Calu3 (cell line): ENCODE measurements around the gene RRAS2. TPM values are rescaled to one million over a fixed set of nuclear protein-coding genes. Genes with fewer than 3 reads are reported as not detected.

Source experiments
- BruUV-seq: library from RNA; stranded (reverse); fragments of 400-500 nt; replicated peaks from 2 replicates; lab custom pipeline; 2021; lab: Mats Ljungman, UMichigan
- CTCF ChIA-PET: fragments of 300-600 bp; sonication (Branson Sonifier 250); formaldehyde crosslinking; loops from one replicate; lab custom pipeline; 2022; ENCODE audit warnings: antibody characterized with exemption; lab: Charles Lee
- DNase-seq: peaks from one replicate; pipeline ENCODE4 v3.0.0; 2022
- H3K27ac Mint-ChIP-seq: one replicate; pipeline ENCODE4 v1.8.0; 2022; ENCODE audit warnings: mixed read lengths; ENCODE audit not compliant: unreplicated experiment
- H3K27me3 Mint-ChIP-seq: one replicate; pipeline ENCODE4 v1.8.0; 2022; ENCODE audit warnings: mixed read lengths; ENCODE audit not compliant: unreplicated experiment
- H3K36me3 Mint-ChIP-seq: one replicate; pipeline ENCODE4 v1.8.0; 2022; ENCODE audit warnings: mild to moderate bottlenecking, moderate library complexity, mixed read lengths; ENCODE audit not compliant: insufficient read depth, unreplicated experiment
- H3K4me1 Mint-ChIP-seq: one replicate; pipeline ENCODE4 v1.8.0; 2022; ENCODE audit warnings: mild to moderate bottlenecking, low read depth, mixed read lengths; ENCODE audit not compliant: unreplicated experiment
- H3K4me3 Mint-ChIP-seq: one replicate; pipeline ENCODE4 v1.8.0; 2022; ENCODE audit warnings: mild to moderate bottlenecking, low read depth, moderate library complexity, mixed read lengths; ENCODE audit not compliant: unreplicated experiment
- H3K9me3 Mint-ChIP-seq: one replicate; pipeline ENCODE4 v1.8.0; 2022; ENCODE audit warnings: low read depth, mixed read lengths; ENCODE audit not compliant: unreplicated experiment
- intact Hi-C: fragments of 100-400 bp; cut with micrococcal nuclease; formaldehyde crosslinking; loops from one replicate; pipeline ENCODE4 v1.10.0; 2022; ENCODE audit not compliant: unreplicated experiment
- total RNA-seq: library from RNA; stranded (reverse); gene quantifications from 2 replicates; pipeline ENCODE4 v1.2.3, GENCODE V29; 2022
- TF ChIP-seq, protein P1 (sequence below): fragments of 200-600 bp; IDR thresholded peaks from one replicate; pipeline ENCODE4 v1.8.0; 2022; ENCODE audit warnings: antibody characterized with exemption; ENCODE audit not compliant: unreplicated experiment

The RRAS2 gene
- total RNA-seq, 1 experiment from 2014 or later = 42.8 TPM

DNA sequence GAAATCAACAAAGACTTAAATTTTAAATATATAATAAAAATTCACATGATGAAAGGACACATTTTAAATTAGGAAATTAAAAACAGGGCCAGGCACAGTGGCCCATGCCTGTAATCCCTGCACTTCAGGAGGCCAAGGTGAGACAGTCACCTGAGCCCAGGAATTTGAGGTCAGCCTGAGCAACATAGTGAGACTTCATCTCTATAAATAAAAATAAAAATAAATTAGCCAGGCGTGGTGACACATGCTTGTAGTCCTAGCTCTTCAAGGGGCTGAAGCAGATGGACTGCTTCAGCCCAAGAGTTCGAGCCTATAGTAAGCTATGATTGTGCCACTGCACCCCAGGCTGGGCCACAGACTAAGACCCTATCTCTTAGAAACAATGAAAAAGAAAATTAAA lies 29.3 kb downstream of the RRAS2 start:
- no peaks in the 10 kb centered on the region for H3K9me3 Mint-ChIP-seq
- H3K36me3 Mint-ChIP-seq = no peaks in the 10 kb centered on the region
- H3K4me1 Mint-ChIP-seq = peaks cover 3% of the 10 kb centered on the region
- H3K27ac Mint-ChIP-seq = no peak overlapping the region
- TF ChIP-seq, protein P1, sequence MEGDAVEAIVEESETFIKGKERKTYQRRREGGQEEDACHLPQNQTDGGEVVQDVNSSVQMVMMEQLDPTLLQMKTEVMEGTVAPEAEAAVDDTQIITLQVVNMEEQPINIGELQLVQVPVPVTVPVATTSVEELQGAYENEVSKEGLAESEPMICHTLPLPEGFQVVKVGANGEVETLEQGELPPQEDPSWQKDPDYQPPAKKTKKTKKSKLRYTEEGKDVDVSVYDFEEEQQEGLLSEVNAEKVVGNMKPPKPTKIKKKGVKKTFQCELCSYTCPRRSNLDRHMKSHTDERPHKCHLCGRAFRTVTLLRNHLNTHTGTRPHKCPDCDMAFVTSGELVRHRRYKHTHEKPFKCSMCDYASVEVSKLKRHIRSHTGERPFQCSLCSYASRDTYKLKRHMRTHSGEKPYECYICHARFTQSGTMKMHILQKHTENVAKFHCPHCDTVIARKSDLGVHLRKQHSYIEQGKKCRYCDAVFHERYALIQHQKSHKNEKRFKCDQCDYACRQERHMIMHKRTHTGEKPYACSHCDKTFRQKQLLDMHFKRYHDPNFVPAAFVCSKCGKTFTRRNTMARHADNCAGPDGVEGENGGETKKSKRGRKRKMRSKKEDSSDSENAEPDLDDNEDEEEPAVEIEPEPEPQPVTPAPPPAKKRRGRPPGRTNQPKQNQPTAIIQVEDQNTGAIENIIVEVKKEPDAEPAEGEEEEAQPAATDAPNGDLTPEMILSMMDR = no peak
- no peak overlapping the region for H3K4me3 Mint-ChIP-seq
- H3K27me3 Mint-ChIP-seq = no peaks in the 10 kb centered on the region
- BruUV-seq = no TSS peak
- CTCF ChIA-PET = interaction anchor here (0.6 kb wide), 2 partner anchors 10 to 15 kb away, joined by 3 read pairs; no protein-coding TSS in a partner anchor
- intact Hi-C loops = no loop called here
- no peak for DNase-seq

DNA sequence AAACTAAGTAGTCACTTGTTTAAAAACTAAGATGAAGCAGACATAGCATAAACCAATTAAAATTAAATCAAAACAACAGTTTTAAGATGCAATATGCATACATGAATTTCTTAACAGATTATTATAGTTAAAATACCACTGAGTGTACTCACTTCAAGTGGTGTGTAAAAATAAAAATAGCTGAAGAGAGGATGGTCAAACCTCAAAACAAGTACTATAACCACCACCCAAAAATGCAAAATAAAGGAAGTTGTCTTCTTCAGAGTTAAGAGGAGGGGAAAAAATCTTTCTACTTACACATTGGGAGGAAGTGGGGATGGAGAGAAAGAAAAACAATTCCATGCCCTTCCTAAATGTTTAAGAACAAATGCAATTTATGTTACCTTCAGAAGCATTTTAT lies 31.9 kb downstream of the RRAS2 start:
- no TSS peak for BruUV-seq
- H3K27ac Mint-ChIP-seq = no peak overlapping the region
- H3K4me1 Mint-ChIP-seq = no peaks in the 10 kb centered on the region
- no peaks in the 10 kb centered on the region for H3K27me3 Mint-ChIP-seq
- TF ChIP-seq, protein P1 = no peak
- no peak overlapping the region for H3K4me3 Mint-ChIP-seq
- H3K9me3 Mint-ChIP-seq = no peaks in the 10 kb centered on the region
- intact Hi-C loops = no loop called here
- CTCF ChIA-PET = no interaction called here
- no peaks in the 10 kb centered on the region for H3K36me3 Mint-ChIP-seq
- no peak for DNase-seq

DNA sequence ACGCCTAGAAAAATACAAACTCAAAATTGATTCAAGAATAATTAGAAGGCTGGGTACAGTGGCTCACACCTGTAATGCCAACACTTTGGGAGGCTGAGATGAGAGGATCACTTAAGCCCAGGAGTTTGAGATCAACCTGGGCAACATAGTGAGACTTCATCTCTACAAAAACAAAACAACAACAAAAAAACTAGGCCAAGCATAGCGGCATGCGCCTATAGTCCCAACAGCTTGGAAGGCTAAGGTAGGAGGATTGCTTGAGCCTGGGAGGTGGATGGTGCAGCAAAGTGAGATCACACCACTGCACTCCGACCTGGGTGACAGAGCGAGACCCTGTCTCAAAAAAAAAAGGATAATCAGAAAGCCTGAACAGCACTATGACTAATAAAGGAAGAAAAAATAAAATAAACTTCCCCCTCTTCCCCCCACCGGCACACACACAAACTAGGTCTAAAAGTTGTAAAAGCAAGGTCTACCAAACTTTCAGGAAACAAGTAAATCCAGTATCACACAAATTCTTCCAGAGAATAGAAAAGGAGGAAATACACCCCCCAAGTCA lies 35.8 kb downstream of the RRAS2 start:
- H3K4me1 Mint-ChIP-seq = no peaks in the 10 kb centered on the region
- no peaks in the 10 kb centered on the region for H3K27me3 Mint-ChIP-seq

DNA sequence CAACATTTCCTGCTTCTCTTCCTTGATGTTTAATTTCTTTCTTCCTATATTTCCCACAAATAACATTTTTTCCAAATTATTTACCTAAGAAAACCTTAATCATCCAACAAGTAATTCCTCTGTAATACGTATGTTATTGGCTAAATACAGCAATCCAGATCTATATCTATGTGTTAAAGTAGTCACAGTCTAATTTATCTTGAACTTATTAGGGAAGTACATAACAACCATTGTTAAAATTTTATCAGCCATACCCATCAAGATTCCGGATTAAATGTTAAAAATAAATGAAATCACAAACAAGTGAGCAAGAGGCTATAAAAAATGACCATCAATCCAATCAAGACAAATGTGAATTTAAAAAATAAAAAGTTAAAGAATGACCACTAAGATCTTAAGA lies 36.5 kb downstream of the RRAS2 start:
- H3K36me3 Mint-ChIP-seq = no peaks in the 10 kb centered on the region
- H3K9me3 Mint-ChIP-seq = no peaks in the 10 kb centered on the region
- no peaks in the 10 kb centered on the region for H3K27me3 Mint-ChIP-seq
- no peak for DNase-seq
- H3K27ac Mint-ChIP-seq = no peak overlapping the region
- TF ChIP-seq, protein P1 = no peak
- no TSS peak for BruUV-seq
- CTCF ChIA-PET = no interaction called here
- no peak overlapping the region for H3K4me3 Mint-ChIP-seq
- H3K4me1 Mint-ChIP-seq = no peaks in the 10 kb centered on the region
- intact Hi-C loops = no loop called here

More for the DNA sequence above, 35.8 kb downstream of the RRAS2 start:
- BruUV-seq = no TSS peak
- H3K27ac Mint-ChIP-seq = no peak overlapping the region
- H3K4me3 Mint-ChIP-seq = no peak overlapping the region
- H3K9me3 Mint-ChIP-seq = no peaks in the 10 kb centered on the region
- TF ChIP-seq, protein P1 = no peak
- CTCF ChIA-PET = no interaction called here
- H3K36me3 Mint-ChIP-seq = no peaks in the 10 kb centered on the region
- intact Hi-C loops = no loop called here
- DNase-seq = no peak
